Skeletal muscle tissue (tissue), 4 donors: ENCODE results near the gene KDM2B. TPM values are rescaled to one million over a fixed set of nuclear protein-coding genes. Genes with fewer than 3 reads are reported as not detected.
"Not testable (repeated sequence)": the region's sequence is repeated elsewhere in the genome, so short reads cannot be mapped to it uniquely, and the experiment has no call there.

Experiments
- H3K27ac ChIP-seq: one replicate; pipeline ENCODE4 v1.7.0; 2013; ENCODE audit warnings: mild to moderate bottlenecking, low read depth, low read length, inconsistent platforms
- H3K27me3 ChIP-seq, 3 donors: one replicate each; pipeline ENCODE4 v1.7.0; 2013; ENCODE audit warnings: low read length in 3 of 3; ENCODE audit not compliant: control insufficient read depth in 3 of 3, insufficient read depth in 3 of 3
- H3K36me3 ChIP-seq, 3 donors: one replicate each; pipeline ENCODE4 v1.7.0; 2013; ENCODE audit warnings: low read length in 3 of 3; ENCODE audit not compliant: control insufficient read depth in 3 of 3, insufficient read depth in 3 of 3
- H3K4me1 ChIP-seq, 3 donors: one replicate each; pipeline ENCODE4 v1.7.0; 2013; ENCODE audit warnings: low read length in 3 of 3, mild to moderate bottlenecking in 3 of 3; ENCODE audit not compliant: control insufficient read depth in 3 of 3, insufficient read depth in 3 of 3
- H3K4me3 ChIP-seq, 3 donors: one replicate each; pipeline ENCODE4 v1.7.0; 2013; ENCODE audit warnings: low read length in 3 of 3
- H3K9ac ChIP-seq, 3 donors: one replicate each; pipeline ENCODE4 v1.7.0; 2013; ENCODE audit warnings: low read length in 3 of 3, mild to moderate bottlenecking in 3 of 3, moderate library complexity in 2 of 3, low read depth in 1 of 3
- H3K9me3 ChIP-seq, 3 donors: one replicate each; pipeline ENCODE4 v1.7.0; 2013; ENCODE audit warnings: low read length in 3 of 3; ENCODE audit not compliant: control insufficient read depth in 3 of 3
- total RNA-seq: library from RNA; depleted of rRNA; stranded (reverse); fragments of >200 nt; gene quantifications from one replicate; pipeline ENCODE4 v1.2.3, GENCODE V29; 2014
- donor health status: Osteomylitis.

KDM2B gene
- total RNA-seq, 1 donor from 2014 or later = 28.7 TPM

DNA sequence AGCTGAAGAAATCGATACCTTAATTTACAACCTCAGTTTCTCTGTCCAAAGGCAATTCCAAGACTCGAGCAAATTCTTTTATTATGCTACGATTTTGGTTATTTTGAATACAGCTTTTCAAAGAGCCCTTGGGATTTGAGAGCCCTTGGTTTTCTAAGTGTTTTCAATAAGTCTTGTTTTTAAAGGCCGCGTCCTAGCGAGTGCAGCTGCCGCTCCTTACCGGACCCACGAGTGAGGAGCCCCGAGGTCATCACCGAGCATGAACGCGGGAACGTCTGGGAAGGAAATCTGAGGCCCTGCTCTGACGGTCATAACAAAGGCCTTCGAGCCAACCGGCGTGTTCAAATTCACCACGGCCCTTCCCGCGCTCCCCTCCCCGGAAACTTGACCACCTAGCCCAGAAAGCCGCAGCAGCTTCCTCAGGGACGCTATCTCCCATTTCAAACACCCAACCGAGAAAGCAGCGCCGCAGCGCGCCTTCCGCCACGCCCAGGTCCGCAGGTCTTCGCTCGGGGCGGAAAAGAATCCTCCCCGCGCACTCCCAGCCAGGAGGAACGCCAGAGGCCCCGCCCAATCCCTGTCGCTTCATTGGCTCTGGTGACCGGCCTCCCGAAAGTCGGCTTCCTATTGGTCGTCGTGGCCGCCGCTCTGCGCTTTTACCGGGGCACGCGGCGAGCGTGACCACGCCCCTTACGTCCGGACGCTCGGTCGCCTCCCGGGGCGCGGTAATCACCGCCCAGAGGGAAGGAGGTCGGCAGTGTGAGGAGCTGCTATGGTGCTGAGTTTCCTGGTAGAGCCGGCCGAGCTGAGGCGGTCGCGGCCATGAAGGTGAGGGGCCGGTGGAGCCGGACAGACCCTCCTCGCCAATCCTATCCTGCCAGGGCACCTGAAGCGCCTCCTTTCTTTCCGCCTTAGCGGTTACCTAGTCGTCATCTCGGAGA lies 181.2 kb downstream of the KDM2B start, which contains the start of gene RNF34:
Gene RNF34 (plus strand): TSS at position 728 of the 941 bp plus-strand sequence. CDS start 95 bp downstream, at position 823.
- Histone ChIP-seq H3K27ac (peak within 1 kb of the TSS; percentile 93), H3K4me1 (peaks cover 9 to 20% (median 13%) of the 10 kb centered on the region in 3 donors), H3K9me3 (no peaks in the 10 kb centered on the region), H3K27me3 (no peaks in the 10 kb centered on the region), H3K9ac (peak within 1 kb of the TSS; percentile 95 to 98 (median 98)), H3K36me3 (peaks cover 0 to 6% (median 2%) of the 10 kb centered on the region in 3 donors), H3K4me3 (peak within 1 kb of the TSS; percentile 91 to 97 (median 92))

DNA sequence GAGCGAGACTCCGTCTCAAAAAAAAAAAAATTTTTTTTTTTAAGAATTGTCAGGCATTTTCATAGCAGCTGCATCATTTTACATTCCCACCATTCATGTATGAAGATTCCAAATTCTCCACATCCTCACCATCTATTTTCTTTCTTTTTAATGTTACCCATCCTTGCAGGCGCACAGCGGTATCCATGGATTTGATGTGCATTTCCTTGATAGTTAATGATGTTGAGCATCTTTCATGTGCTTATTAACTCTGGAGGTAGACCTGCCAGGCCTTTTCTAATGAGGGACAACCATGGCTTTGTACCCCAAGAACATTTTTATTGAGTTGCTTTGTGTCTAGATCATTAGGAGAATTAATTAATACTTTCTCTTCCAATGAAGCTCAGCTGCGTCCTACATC lies 182.5 kb downstream of the KDM2B start:
- H3K36me3 ChIP-seq = peaks cover 0 to 5% (median 2%) of the 10 kb centered on the region in 3 donors
- peaks cover 9 to 13% (median 12%) of the 10 kb centered on the region in 3 donors for H3K4me1 ChIP-seq
- H3K27ac ChIP-seq = no peak overlapping the region
- no peak overlapping the region for H3K4me3 ChIP-seq
- no peak overlapping the region for H3K9ac ChIP-seq
- H3K27me3 ChIP-seq = no peaks in the 10 kb centered on the region
- no peaks in the 10 kb centered on the region for H3K9me3 ChIP-seq

DNA sequence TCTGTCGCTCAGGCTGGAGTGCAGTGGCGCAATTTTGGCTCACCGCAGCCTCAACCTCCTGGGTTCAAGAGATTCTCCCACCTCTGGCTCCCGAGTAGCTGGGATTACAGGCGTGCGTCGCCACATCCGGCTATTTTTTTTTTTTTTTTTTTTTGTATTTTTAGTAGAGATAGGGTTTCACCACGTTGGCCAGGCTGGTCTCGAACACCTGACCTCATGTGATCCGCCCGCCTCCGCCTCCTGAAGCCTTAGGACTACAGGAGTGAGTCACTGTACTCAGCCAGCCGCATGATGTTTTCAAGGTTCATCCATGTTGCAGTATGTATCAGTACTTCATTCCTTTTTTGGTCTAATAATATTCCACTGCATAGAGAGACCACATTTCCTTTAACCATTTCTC lies 183.3 kb downstream of the KDM2B start:
- Histone ChIP-seq H3K9me3 (no peaks in the 10 kb centered on the region), H3K27me3 (no peaks in the 10 kb centered on the region), H3K27ac (no peak overlapping the region), H3K36me3 (peaks cover 0 to 2% (median under 1%) of the 10 kb centered on the region in 3 donors), H3K9ac (no peak overlapping the region), H3K4me1 (peaks cover 9 to 13% (median 12%) of the 10 kb centered on the region in 3 donors), H3K4me3 (no peak overlapping the region)

DNA sequence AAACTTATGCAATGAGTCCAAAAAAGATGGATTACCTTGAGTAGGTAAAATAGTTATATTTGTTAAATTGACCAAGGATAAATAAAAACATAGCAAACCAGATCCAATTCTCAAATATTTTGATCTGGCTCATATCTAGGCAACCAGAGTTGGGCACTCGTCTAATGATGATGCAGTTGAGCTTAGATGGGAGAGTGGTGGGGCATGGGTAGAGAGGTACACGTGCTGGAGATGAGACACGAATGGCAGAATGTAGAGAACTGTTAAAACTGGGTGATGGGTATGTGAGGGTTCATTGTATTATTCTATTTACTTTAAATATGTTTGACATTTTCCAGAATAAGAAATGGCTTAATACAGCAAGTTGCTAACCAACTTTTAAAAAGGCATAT lies 188.5 kb downstream of the KDM2B start:
- Histone ChIP-seq H3K4me1 (peaks cover 0 to 5% (median 4%) of the 10 kb centered on the region in 3 donors), H3K4me3 (no peak overlapping the region), H3K9ac (no peak overlapping the region), H3K9me3 (no peaks in the 10 kb centered on the region), H3K36me3 (no peaks in the 10 kb centered on the region), H3K27ac (no peak overlapping the region), H3K27me3 (no peaks in the 10 kb centered on the region)

DNA sequence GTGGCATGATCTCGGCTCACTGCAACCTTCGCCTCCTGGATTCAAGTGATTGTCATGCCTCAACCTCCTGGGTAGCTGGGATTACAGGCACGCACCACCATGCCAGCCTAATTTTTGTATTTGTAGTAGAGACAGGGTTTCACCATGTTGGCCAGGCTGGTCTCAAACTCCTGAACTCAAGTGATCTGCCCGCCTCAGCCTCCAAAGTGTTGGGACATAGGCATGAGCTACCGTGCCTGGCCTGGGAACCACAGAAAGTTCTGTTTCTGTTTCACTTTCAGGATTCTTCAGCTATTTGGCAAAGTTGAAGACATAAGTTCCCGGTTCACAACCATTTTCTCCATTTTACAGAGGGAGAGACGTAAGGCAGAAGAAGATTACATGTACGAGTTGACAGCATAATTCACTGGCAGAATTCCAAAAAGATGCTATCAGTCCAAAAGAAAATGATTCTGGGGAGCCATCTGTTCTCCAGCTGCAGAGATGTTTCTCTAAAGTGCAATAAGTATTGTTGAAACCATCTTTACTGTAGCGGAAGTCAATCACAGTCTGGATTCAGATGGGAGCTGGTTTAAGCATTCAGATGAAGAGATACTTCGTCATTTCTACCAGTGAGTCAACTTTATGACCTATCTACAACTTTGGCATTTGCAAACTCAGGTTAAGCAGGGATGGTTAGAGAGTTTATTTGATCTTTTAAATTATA lies 189.1 kb downstream of the KDM2B start:
- Histone ChIP-seq H3K4me3 (peak overlapping the region in 1 of 3 donors; percentile 45), H3K4me1 (peaks cover 0 to 5% (median 4%) of the 10 kb centered on the region in 3 donors), H3K27me3 (no peaks in the 10 kb centered on the region), H3K9ac (no peak overlapping the region), H3K9me3 (no peaks in the 10 kb centered on the region), H3K27ac (no peak overlapping the region), H3K36me3 (no peaks in the 10 kb centered on the region)

DNA sequence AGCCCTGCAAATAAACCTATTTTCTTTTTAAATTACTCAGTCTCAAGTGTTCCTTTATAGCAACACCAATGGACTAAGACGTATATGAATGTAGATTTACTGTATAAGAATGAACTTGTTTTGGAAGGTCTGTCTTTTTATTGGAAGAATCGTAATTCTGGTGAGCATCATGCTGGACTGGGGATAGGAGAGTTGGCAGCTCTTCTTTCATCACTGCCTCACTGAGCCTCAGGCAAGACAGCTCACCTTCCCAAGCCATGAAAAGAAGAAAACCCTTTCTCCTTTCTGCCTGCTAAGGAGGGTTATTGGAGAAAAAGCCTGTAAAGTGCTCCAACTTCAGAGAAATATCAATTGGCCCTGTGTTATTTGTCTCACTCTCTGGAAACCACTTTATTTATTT lies 190.0 kb downstream of the KDM2B start:
- no peak overlapping the region for H3K4me3 ChIP-seq
- H3K4me1 ChIP-seq = no peaks in the 10 kb centered on the region
- no peak overlapping the region for H3K27ac ChIP-seq
- H3K36me3 ChIP-seq = no peaks in the 10 kb centered on the region
- H3K9ac ChIP-seq = no peak overlapping the region
- H3K27me3 ChIP-seq = no peaks in the 10 kb centered on the region
- no peaks in the 10 kb centered on the region for H3K9me3 ChIP-seq

DNA sequence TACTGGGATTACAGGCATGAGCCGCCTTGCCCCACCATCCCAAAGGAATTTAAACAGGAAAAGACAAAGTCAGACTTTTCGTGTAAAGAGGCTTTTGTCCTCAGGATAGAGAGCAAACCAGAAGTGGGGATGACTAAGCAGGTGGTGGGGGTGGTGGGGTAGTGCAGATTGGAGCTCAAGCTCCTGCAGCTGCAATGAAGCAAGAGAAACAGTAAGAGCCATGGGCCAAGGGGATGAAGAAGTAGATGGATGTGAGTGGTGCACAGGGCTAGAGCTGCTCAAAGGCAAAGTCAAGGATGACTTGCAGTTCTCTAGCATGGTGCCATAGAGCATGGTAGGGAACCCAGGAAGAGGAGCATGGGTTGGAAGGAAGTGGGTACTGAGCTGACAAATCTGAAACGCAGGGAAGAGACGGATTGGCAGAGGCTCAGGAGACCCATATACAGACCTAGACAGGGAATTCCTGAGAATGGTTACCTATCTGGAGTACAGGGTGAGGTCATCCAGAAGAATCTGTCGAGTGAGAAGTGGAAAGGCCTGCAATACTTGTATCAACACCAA lies 192.3 kb downstream of the KDM2B start:
- H3K9ac ChIP-seq = no peak overlapping the region
- H3K9me3 ChIP-seq = no peaks in the 10 kb centered on the region
- no peaks in the 10 kb centered on the region for H3K27me3 ChIP-seq
- no peak overlapping the region for H3K27ac ChIP-seq
- no peak overlapping the region for H3K4me3 ChIP-seq
- H3K36me3 ChIP-seq = no peaks in the 10 kb centered on the region
- no peaks in the 10 kb centered on the region for H3K4me1 ChIP-seq

DNA sequence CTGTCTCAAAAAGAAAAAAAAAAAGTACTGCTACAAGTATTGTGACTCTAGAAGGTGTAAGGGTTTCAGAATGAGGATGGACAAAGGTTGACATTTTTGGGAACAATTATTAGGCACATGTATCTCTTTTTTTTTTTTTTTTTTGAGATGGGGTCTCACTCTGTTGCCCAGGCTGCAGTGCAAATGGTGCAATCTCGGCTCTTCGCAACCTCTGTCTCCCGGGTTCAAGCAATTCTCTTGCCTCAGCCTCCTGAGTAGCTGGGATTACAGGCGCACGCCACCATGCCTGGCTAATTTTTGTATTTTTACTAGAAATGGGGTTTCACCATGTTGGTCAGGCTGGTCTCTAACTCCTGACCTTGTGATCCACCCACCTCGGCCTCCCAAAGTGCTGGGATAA lies 195.9 kb downstream of the KDM2B start:
- not testable (repeated sequence) for H3K4me3 ChIP-seq, H3K9me3 ChIP-seq, H3K27ac ChIP-seq

DNA sequence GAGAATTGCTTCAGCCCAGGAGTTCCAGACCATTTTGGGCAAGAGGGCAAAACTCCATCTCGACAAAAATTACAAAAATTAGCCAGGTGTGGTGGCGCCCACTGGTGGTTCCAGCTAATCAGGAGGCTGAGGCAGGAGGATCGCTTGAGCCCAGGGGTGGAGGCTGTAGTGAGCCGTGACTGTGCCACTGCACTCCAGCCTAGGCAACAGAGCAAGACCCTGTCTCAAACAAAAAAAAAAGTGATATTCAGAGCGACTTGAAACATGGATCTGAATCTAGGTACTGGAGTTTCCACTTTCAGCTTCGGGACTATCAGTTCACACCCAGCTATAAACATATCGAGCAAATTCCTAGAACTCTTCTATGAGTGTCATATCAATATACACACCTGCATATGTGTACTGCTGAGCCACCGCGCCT lies 197.2 kb downstream of the KDM2B start:
- Histone ChIP-seq H3K27ac (no peak overlapping the region), H3K9ac (no peak overlapping the region), H3K9me3 (no peaks in the 10 kb centered on the region), H3K4me3 (no peak overlapping the region), H3K36me3 (no peaks in the 10 kb centered on the region), H3K27me3 (no peaks in the 10 kb centered on the region), H3K4me1 (no peaks in the 10 kb centered on the region)

More for the DNA sequence above, 195.9 kb downstream of the KDM2B start:
- not testable (repeated sequence) for H3K27me3 ChIP-seq, H3K9ac ChIP-seq, H3K4me1 ChIP-seq, H3K36me3 ChIP-seq
